ENCODE data around the gene TRPM2. TPM values are rescaled to one million over a fixed set of nuclear protein-coding genes. Genes with fewer than 3 reads are reported as not detected.

The TRPM2 gene
- total and polyA plus RNA-seq, 5 donors: 0.61 to 1.7 (median 1.2) TPM

DNA sequence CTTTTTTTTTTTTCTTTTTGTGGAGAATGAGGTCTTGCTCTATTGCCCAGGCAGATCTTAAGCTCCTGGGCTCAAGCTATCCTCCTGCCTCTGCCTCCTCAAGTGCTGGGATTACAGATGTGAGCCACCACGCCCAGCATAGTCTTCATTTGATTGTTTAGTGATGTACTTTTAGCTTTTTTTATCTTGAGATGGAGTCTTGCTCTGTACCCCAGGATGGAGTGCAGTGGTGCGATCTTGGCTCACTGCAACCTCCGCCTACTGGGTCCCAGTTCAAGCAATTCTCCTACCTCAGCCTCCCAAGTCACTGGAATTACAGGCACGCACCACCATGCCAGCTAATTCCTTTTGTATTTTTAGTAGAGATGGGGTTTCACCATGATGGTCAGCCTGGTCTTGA, 77.9 kb downstream of the TRPM2 start:
- intact Hi-C loops (cut with DNase I): no loop called here

DNA sequence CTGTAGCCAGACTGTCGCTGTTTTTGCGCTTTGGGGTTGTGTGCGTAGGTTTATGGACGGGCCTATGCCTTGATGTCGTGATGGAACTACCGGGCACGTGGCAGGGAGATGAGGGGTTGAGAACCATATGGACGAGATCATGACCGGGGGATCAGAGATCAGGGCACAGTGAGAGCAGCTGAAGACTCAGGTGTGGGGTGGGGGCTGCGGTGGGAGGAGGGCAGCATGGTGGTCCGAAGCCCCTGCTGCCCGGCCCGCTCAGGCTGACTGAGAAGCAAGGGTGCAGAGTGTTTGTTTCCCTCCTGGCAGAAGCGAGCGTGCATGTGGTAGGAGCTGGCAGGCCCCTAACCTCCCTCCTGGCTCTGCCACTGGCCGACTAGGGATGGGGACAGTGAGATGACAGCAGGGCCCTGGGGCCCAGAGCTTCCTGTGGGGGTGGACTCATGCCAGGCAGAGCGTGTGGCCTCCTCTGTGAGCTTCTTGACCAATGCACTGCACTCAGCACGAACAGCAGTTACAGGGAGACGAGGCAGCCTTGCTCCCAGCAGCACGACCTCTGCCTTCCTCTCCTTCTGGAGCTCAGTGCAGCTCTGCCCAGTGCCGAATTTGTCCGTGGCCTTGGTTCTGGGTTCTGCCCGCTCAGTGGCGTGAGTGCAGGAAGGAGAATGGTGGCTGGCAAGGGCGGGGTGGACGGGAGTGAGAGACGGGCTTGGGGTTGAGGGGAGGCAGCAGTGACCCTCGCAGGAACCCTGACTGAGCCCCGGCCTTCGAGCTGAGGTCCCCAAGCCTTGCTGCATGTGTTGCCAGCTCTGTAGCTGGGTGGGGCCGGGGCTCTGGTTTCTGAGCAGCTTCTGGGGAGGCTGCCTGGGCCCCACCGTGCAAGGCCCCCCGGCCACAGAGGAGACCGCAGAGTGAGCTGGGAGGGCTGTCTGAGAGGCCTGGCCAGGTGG, 79.7 kb downstream of the TRPM2 start:
- DNase-seq (no peak), ATAC-seq (no peak)
- Histone ChIP-seq H3K9me3 (ENCODE audit: control insufficient read depth, low read length) (no peaks in the 10 kb centered on the region), H3K27me3 (ENCODE audit: control insufficient read depth, insufficient read depth) (no peaks in the 10 kb centered on the region), H3K4me3 (ENCODE audit: low read length) (no peak overlapping the region), H3K27ac (ENCODE audit: low read length) (no peak overlapping the region), H3K4me1 (ENCODE audit: control insufficient read depth, insufficient read depth, low read length) (no peaks in the 10 kb centered on the region)
- intact Hi-C loops (cut with DNase I): no loop called here
- WGBS: 84% methylated on average over 34 of the region's 34 CpGs

More for the DNA sequence above, 77.9 kb downstream of the TRPM2 start:
- no peaks in the 10 kb centered on the region for H3K27me3 ChIP-seq (ENCODE audit: control insufficient read depth, insufficient read depth)
- H3K4me3 ChIP-seq (ENCODE audit: low read length): no peak overlapping the region
- no peak overlapping the region for H3K27ac ChIP-seq (ENCODE audit: low read length)
- no peaks in the 10 kb centered on the region for H3K4me1 ChIP-seq (ENCODE audit: control insufficient read depth, insufficient read depth, low read length)
- WGBS: 88% methylated on average over 4 of the region's 4 CpGs
- ATAC-seq (no peak), DNase-seq (no peak)
- H3K9me3 ChIP-seq (ENCODE audit: control insufficient read depth, low read length): no peaks in the 10 kb centered on the region

DNA sequence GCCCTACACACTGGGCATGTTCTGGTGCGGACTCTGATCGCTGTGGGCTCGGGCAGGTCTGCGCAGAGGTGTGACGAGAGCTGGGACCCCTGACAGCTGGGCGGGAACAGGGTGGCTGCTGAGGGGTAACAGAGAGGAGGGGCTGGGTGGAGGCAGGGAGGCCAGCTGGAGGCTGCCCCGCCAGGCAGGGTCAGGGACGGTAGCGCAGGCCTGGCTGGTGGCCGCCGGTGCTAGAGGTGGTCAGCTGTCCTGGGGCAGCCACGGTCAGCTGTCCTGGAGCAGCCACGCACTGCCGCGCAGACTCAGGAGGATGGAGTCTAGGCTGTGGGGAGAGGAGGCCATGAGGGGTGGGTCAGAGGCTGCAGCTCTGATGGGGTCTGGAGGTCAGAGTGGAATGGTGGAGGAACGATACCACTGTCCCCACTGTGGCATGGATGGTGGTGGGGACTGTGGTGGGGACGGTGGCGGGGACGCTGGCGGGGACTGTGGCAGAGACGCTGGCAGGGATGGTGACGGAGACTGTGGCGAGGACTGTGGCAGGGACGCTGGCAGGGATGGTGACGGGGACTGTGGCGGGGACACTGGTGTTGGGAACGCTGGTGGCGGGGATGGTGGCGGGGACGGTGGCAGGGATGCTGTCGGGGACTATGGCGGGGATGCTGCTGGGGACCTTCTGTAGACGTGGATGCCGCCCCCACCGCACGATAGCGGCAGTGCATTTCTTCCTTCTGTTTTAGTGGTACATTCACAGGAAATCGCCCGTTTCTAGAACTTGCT, 80.6 kb downstream of the TRPM2 start:
- WGBS: 93% methylated on average over 39 of the region's 39 CpGs
- H3K27me3 ChIP-seq (ENCODE audit: control insufficient read depth, insufficient read depth): no peaks in the 10 kb centered on the region
- intact Hi-C loops (cut with DNase I): no loop called here
- H3K4me1 ChIP-seq (ENCODE audit: control insufficient read depth, insufficient read depth, low read length): no peaks in the 10 kb centered on the region
- no peak overlapping the region for H3K4me3 ChIP-seq (ENCODE audit: low read length)
- DNase-seq (peak in 1 of 3 donors; percentile 30), ATAC-seq (no peak)
- no peaks in the 10 kb centered on the region for H3K9me3 ChIP-seq (ENCODE audit: control insufficient read depth, low read length)
- no peak overlapping the region for H3K27ac ChIP-seq (ENCODE audit: low read length)

DNA sequence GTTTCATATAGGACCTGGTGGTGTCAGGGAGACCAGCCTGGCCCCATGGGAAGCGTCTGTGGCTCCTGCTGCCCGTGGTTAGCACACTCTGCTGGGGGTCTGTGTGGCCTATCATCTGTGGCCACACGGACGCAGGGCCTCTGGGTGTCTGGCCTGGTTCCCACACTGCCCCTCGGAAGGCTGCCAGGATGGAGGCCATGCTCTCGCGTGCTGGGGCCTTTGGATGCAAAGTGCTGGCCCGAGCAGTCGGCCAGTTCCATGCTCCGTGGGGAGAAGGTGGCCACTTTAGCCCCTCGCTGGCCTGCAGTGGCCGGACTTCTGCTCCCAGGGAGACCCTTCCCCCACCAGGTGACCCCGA, 81.1 kb downstream of the TRPM2 start:
- no peaks in the 10 kb centered on the region for H3K4me1 ChIP-seq (ENCODE audit: control insufficient read depth, insufficient read depth, low read length)
- intact Hi-C loops (cut with DNase I): no loop called here
- no peak overlapping the region for H3K4me3 ChIP-seq (ENCODE audit: low read length)
- 75% methylated on average over 13 of the region's 13 CpGs for WGBS
- H3K9me3 ChIP-seq (ENCODE audit: control insufficient read depth, low read length): no peaks in the 10 kb centered on the region
- DNase-seq: no peak
- H3K27me3 ChIP-seq (ENCODE audit: control insufficient read depth, insufficient read depth): no peaks in the 10 kb centered on the region
- no peak overlapping the region for H3K27ac ChIP-seq (ENCODE audit: low read length)
- ATAC-seq: no peak

DNA sequence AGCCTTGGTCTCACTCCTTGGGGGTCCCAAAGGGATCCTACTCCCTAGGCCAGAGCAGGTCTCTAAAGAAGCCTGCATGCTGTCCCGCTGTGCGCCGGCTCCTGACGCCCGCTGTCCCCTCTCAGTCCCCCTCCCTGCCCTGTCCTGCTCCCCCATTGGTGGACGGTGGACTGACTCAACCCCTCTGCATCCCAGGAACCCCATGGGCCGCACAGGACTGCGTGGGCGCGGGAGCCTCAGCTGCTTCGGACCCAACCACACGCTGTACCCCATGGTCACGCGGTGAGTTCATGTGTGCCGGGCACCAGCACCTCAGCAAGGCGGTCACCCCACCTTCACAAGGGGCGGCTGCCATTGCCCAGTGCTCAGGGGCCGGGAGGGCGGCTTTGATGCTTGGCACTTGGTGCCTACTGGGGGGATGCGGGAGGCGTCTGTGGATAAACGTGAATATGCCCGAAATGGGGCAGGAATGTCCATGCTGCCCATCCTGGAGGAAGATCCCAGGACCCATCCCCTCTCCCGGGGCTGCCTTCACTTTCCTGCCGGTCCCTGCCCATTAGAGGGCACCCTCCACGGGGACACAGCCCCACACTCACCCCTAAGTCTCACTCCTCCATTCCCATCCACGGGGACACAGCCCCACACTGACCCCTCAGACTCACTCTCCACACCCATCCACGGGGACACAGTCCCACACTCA, 81.7 kb downstream of the TRPM2 start:
- intact Hi-C loops (cut with DNase I): no loop called here
- DNase-seq (peak in 2 of 3 donors; percentile 17 to 32), ATAC-seq (no peak)

DNA sequence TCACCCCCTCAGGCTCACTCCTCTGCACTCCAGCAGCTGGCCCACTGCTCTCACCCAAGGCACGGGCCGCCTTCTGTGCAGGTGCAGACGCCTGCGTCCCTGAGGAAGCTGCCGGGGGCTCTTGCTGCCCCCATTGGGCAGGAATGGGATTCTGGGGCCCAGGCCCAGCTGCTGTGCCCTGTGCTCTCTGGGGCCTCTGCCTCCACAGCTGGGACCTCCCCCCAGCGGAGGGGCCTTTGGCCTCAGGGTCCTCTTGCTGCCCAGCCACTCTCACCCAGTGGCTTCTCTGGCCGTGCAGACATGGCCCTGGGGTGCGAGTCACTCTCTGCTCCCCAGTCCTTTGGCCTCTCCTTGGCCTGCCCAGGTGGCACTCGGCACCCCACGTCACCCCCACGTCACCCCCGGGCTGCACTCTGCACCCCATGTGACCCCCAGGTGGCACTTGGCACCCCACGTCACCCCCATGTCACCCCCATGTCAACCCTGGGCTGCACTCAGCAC, 82.7 kb downstream of the TRPM2 start:
- H3K27ac ChIP-seq (ENCODE audit: low read length): no peak overlapping the region
- no peak overlapping the region for H3K4me3 ChIP-seq (ENCODE audit: low read length)
- WGBS: 86% methylated on average over 13 of the region's 13 CpGs
- no peaks in the 10 kb centered on the region for H3K27me3 ChIP-seq (ENCODE audit: control insufficient read depth, insufficient read depth)
- peak in 2 of 3 donors; percentile 30 to 46 for DNase-seq
- intact Hi-C loops (cut with DNase I): no loop called here
- H3K4me1 ChIP-seq (ENCODE audit: control insufficient read depth, insufficient read depth, low read length): no peaks in the 10 kb centered on the region
- ATAC-seq: no peak
- H3K9me3 ChIP-seq (ENCODE audit: control insufficient read depth, low read length): no peaks in the 10 kb centered on the region

More for the DNA sequence above, 81.7 kb downstream of the TRPM2 start:
- H3K9me3 ChIP-seq (ENCODE audit: control insufficient read depth, low read length): no peaks in the 10 kb centered on the region
- no peak overlapping the region for H3K27ac ChIP-seq (ENCODE audit: low read length)
- no peaks in the 10 kb centered on the region for H3K4me1 ChIP-seq (ENCODE audit: control insufficient read depth, insufficient read depth, low read length)
- H3K27me3 ChIP-seq (ENCODE audit: control insufficient read depth, insufficient read depth): no peaks in the 10 kb centered on the region
- no peak overlapping the region for H3K4me3 ChIP-seq (ENCODE audit: low read length)
- WGBS: 86% methylated on average over 28 of the region's 28 CpGs

DNA sequence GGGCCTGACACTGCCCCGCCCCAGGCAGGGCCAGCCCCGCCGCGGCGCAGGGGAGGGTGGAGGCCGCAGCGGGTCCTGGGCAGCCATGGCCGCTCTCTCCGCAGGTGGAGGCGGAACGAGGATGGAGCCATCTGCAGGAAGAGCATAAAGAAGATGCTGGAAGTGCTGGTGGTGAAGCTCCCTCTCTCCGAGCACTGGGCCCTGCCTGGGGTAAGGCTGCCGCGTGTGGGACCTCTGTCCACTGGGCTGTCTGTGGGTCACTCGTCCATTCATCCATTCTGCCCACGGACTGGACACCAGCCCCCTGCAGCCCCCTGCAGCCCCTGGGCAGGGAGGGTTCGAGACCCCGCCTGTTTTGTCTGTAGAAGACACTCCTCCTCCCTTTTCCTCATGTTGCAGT, 83.5 kb downstream of the TRPM2 start:
- Histone ChIP-seq H3K27ac (ENCODE audit: low read length) (no peak overlapping the region), H3K9me3 (ENCODE audit: control insufficient read depth, low read length) (no peaks in the 10 kb centered on the region), H3K4me1 (ENCODE audit: control insufficient read depth, insufficient read depth, low read length) (no peaks in the 10 kb centered on the region), H3K27me3 (ENCODE audit: control insufficient read depth, insufficient read depth) (no peaks in the 10 kb centered on the region), H3K4me3 (ENCODE audit: low read length) (no peak overlapping the region)
- intact Hi-C loops (cut with DNase I): no loop called here
- no peak for ATAC-seq
- 81% methylated on average over 18 of the region's 18 CpGs for WGBS
- DNase-seq: peak in 2 of 3 donors; percentile 20 to 31

DNA sequence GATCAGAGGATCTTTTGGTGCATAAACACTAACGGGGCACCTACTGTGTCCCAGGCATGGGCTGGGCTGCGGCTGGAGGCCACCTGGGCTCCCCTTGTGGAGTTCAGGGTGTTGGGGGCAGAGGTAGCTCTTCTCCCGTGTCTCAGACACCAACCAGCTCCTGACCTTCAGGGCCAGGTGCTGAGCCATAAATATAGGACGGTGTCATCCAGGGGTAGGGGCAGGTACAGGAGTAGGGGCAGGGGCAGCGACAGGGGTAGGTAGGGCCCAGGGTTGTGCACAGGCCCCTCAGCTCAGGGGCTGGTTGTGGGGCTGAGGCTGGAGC, 83.9 kb downstream of the TRPM2 start:
- ATAC-seq (no peak), DNase-seq (peak in 2 of 3 donors; percentile 17 to 28)
- Histone ChIP-seq H3K27me3 (ENCODE audit: control insufficient read depth, insufficient read depth) (no peaks in the 10 kb centered on the region), H3K4me1 (ENCODE audit: control insufficient read depth, insufficient read depth, low read length) (no peaks in the 10 kb centered on the region), H3K4me3 (ENCODE audit: low read length) (no peak overlapping the region), H3K9me3 (ENCODE audit: control insufficient read depth, low read length) (no peaks in the 10 kb centered on the region), H3K27ac (ENCODE audit: low read length) (no peak overlapping the region)
- intact Hi-C loops (cut with DNase I): no loop called here
- 82% methylated on average over 5 of the region's 5 CpGs for WGBS

DNA sequence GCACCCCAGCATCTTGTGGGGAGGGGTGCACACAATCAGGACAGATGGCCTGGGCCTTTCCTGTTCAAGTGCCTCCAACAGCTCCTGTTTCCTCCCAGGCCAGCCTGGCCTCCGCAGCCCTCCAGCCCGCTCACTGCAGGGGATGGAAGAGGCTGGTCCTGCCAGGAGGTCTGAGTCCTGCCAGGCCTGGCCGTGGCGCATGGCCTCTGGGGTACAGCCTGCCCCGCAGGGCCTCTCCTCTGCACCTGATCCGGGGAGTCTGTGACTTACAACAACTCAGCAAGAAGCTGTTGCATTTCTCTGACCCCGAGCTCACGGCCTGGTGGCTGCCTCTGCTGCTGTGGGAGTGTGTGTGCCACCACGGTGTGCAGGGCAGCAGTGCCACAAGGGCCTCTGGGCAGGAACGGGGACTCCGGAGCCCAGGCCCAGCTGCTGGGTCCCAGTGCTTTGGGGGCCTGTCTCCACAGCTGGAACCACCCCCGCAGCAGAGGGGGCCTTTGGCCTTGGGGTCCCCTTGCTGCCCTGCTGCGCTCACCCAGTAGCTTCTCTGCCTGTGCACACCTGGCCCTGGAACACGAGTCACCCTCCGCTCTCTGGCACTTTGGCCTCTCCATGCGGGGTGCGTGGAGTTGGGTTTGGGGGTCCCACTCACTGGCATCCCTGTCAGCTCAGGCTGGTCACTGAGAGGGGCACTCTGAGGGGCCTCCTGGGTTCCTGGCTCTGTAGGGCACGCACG, 84.4 kb downstream of the TRPM2 start:
- WGBS: 88% methylated on average over 19 of the region's 19 CpGs
- H3K4me1 ChIP-seq (ENCODE audit: control insufficient read depth, insufficient read depth, low read length): no peaks in the 10 kb centered on the region
- H3K4me3 ChIP-seq (ENCODE audit: low read length): no peak overlapping the region
- no peak for ATAC-seq
- H3K27ac ChIP-seq (ENCODE audit: low read length): no peak overlapping the region
- peak in 2 of 3 donors; percentile 36 to 44 for DNase-seq
- intact Hi-C loops (cut with DNase I): no loop called here
- no peaks in the 10 kb centered on the region for H3K27me3 ChIP-seq (ENCODE audit: control insufficient read depth, insufficient read depth)
- H3K9me3 ChIP-seq (ENCODE audit: control insufficient read depth, low read length): no peaks in the 10 kb centered on the region

DNA sequence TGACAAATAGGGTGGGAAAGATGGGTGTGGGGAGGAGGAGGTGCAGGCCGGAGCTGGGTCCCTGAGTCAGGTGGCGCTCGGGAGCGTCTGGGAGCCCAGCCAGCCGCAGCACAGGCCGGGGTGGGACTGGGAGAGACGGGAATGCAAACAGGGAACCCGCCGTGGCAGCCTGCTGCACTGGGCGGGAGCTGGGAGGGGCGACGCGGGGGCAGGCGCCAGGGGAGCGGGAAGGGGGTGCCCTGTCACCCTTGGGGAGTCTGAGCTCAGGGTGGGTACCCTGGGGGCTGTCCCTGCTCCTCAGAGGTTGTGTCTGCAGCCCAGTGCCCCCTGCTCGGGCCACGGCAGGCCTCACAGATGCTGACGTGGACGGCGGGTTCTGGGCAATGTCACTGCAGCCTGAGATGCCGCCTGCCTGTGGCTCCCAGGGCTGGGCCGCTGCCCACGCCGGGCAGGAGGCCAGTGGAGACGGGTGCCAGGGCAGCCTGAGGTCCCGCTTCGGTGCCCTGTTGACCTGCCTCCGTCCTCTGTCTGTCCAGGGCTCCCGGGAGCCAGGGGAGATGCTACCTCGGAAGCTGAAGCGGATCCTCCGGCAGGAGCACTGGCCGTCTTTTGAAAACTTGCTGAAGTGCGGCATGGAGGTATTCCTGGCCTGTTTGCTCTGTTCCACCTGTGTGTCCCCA, 85.2 kb downstream of the TRPM2 start:
- peak; percentile 47 to 56 for ATAC-seq
- 66% methylated on average over 34 of the region's 34 CpGs for WGBS
- no peak overlapping the region for H3K4me3 ChIP-seq (ENCODE audit: low read length)

More for the DNA sequence above, 85.2 kb downstream of the TRPM2 start:
- H3K9me3 ChIP-seq (ENCODE audit: control insufficient read depth, low read length): no peaks in the 10 kb centered on the region
- H3K27ac ChIP-seq (ENCODE audit: low read length): no peak overlapping the region
- intact Hi-C loops (cut with DNase I): no loop called here
- H3K4me1 ChIP-seq (ENCODE audit: control insufficient read depth, insufficient read depth, low read length): no peaks in the 10 kb centered on the region
- DNase-seq: peak in 2 of 3 donors; percentile 71 to 73
- H3K27me3 ChIP-seq (ENCODE audit: control insufficient read depth, insufficient read depth): no peaks in the 10 kb centered on the region

All from right cardiac atrium (tissue), 5 donors.